ENCODE measurements around the gene MISP.

DNA sequence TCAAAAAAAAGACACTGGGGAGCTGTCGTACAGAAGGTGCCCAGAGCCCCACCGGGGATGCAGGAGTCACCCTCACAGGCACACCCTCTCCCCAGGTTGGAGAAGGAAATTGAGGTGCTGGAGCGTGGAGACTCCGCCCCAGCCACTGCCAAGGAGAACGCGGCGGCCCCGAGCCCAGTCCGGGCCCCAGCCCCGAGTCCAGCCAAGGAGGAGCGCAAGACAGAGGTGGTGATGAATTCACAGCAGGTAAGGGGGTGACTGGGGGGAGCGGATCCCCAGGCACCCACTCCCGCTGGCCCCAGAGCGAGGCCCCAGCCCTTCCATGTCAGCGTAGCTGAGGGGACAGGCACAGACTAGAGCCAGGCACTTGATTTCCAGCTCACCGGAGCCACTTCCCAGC lies 19.9 kb upstream of the MISP start:
- TF ChIP-seq NRF1 (IDR thresholded peaks at IDR 0.05; ENCODE audit: low read depth, low read length) (no peak), RXRA (IDR thresholded peaks at IDR 0.05; ENCODE audit: borderline replicate concordance, low read depth) (no peak), EZH2phosphoT487 (IDR thresholded peaks at IDR 0.05; ENCODE audit: borderline replicate concordance, low read depth) (no peak), POLR2AphosphoS5 (IDR thresholded peaks at IDR 0.05; ENCODE audit: low read depth, low read length) (no peak), TAF1 (IDR thresholded peaks at IDR 0.05; ENCODE audit: borderline replicate concordance, low read depth, low read length) (no peak), MXI1 (IDR thresholded peaks at IDR 0.05; ENCODE audit: low read depth, low read length) (no peak), RCOR1 (IDR thresholded peaks at IDR 0.05; ENCODE audit: low read length) (no peak), CHD2 (IDR thresholded peaks at IDR 0.05; ENCODE audit: low read length, partially characterized antibody) (no peak), EP300 (IDR thresholded peaks at IDR 0.05; ENCODE audit: borderline replicate concordance in 1 of 2, low read depth in 1 of 2, low read length in 1 of 2) (no peak)
- TF ChIP-seq, protein P1, sequence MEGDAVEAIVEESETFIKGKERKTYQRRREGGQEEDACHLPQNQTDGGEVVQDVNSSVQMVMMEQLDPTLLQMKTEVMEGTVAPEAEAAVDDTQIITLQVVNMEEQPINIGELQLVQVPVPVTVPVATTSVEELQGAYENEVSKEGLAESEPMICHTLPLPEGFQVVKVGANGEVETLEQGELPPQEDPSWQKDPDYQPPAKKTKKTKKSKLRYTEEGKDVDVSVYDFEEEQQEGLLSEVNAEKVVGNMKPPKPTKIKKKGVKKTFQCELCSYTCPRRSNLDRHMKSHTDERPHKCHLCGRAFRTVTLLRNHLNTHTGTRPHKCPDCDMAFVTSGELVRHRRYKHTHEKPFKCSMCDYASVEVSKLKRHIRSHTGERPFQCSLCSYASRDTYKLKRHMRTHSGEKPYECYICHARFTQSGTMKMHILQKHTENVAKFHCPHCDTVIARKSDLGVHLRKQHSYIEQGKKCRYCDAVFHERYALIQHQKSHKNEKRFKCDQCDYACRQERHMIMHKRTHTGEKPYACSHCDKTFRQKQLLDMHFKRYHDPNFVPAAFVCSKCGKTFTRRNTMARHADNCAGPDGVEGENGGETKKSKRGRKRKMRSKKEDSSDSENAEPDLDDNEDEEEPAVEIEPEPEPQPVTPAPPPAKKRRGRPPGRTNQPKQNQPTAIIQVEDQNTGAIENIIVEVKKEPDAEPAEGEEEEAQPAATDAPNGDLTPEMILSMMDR (IDR thresholded peaks at IDR 0.05) = no peak
- TF ChIP-seq, protein P2, sequence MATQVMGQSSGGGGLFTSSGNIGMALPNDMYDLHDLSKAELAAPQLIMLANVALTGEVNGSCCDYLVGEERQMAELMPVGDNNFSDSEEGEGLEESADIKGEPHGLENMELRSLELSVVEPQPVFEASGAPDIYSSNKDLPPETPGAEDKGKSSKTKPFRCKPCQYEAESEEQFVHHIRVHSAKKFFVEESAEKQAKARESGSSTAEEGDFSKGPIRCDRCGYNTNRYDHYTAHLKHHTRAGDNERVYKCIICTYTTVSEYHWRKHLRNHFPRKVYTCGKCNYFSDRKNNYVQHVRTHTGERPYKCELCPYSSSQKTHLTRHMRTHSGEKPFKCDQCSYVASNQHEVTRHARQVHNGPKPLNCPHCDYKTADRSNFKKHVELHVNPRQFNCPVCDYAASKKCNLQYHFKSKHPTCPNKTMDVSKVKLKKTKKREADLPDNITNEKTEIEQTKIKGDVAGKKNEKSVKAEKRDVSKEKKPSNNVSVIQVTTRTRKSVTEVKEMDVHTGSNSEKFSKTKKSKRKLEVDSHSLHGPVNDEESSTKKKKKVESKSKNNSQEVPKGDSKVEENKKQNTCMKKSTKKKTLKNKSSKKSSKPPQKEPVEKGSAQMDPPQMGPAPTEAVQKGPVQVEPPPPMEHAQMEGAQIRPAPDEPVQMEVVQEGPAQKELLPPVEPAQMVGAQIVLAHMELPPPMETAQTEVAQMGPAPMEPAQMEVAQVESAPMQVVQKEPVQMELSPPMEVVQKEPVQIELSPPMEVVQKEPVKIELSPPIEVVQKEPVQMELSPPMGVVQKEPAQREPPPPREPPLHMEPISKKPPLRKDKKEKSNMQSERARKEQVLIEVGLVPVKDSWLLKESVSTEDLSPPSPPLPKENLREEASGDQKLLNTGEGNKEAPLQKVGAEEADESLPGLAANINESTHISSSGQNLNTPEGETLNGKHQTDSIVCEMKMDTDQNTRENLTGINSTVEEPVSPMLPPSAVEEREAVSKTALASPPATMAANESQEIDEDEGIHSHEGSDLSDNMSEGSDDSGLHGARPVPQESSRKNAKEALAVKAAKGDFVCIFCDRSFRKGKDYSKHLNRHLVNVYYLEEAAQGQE (IDR thresholded peaks at IDR 0.05; ENCODE audit: low read depth, low read length) = no peak
- TF ChIP-seq, protein P3, sequence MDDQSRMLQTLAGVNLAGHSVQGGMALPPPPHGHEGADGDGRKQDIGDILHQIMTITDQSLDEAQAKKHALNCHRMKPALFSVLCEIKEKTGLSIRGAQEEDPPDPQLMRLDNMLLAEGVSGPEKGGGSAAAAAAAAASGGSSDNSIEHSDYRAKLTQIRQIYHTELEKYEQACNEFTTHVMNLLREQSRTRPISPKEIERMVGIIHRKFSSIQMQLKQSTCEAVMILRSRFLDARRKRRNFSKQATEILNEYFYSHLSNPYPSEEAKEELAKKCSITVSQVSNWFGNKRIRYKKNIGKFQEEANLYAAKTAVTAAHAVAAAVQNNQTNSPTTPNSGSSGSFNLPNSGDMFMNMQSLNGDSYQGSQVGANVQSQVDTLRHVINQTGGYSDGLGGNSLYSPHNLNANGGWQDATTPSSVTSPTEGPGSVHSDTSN (IDR thresholded peaks at IDR 0.05) = no peak
- TF ChIP-seq, protein P4, sequence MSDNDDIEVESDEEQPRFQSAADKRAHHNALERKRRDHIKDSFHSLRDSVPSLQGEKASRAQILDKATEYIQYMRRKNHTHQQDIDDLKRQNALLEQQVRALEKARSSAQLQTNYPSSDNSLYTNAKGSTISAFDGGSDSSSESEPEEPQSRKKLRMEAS (IDR thresholded peaks at IDR 0.05; ENCODE audit: low read depth) = no peak
- TF ChIP-seq, protein P5, sequence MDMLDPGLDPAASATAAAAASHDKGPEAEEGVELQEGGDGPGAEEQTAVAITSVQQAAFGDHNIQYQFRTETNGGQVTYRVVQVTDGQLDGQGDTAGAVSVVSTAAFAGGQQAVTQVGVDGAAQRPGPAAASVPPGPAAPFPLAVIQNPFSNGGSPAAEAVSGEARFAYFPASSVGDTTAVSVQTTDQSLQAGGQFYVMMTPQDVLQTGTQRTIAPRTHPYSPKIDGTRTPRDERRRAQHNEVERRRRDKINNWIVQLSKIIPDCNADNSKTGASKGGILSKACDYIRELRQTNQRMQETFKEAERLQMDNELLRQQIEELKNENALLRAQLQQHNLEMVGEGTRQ (IDR thresholded peaks at IDR 0.05; ENCODE audit: borderline replicate concordance, low read depth, low read length) = no peak

All from SK-N-SH (cell line).